ENCODE measurements around the gene CSTF1. TPM values are rescaled to one million over a fixed set of nuclear protein-coding genes. Genes with fewer than 3 reads are reported as not detected.

The CSTF1 gene
- total RNA-seq, 1 experiment from 2014 or later: 44.5 TPM

DNA sequence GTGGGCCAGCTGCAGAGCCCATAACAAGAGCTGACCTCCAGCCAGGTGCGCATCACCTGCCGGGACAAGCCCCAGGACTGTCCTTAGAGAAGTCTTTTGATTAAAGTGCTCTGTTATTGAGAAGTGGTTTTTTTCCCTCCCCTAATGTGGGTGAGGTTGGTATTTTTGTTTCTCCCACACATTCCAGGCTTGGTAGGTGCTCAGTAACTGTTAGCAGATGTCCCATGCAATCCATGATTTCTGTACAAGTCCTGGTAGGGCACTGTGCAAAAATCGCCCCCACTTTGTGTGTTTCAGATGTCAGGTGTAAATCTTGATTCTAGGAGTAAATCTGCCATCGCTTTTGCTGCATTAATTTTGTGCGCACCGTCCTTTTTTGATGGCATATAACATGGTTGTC, 29.0 kb upstream of the CSTF1 start:
- H3K4me1 ChIP-seq (ENCODE audit: control insufficient read depth in 1 of 2, insufficient read depth in 2 of 2, low read length in 2 of 2): peaks cover 7 to 16% of the 10 kb centered on the region in 2 experiments
- ChIA-PET CTCF (no interaction called here), RAD21 (ENCODE audit: low non-redundant PET in 1 of 2, low total read pairs in 2 of 2, uncharacterized antibody in 2 of 2, unreplicated experiment in 2 of 2) (no interaction called here), POLR2A (no interaction called here)
- H3K4me3 ChIP-seq (replicated peaks in 1 of 2; ENCODE audit: low read depth in 1 of 2, low read length in 2 of 2): no peak overlapping the region
- no peak for TF ChIP-seq RAD21 (IDR thresholded peaks at IDR 0.05; ENCODE audit: low read depth)
- TF ChIP-seq REST (IDR thresholded peaks at IDR 0.05; ENCODE audit: low read depth): no peak
- TF ChIP-seq YY1 (IDR thresholded peaks at IDR 0.05; ENCODE audit: extremely low read depth, insufficient replicate concordance, low read depth, low read length): no peak
- TF ChIP-seq FOSL1 (IDR thresholded peaks at IDR 0.05; ENCODE audit: low read depth): no peak
- TF ChIP-seq CBX3 (IDR thresholded peaks at IDR 0.05; ENCODE audit: low read depth): no peak
- no peak for TF ChIP-seq POLR2A (IDR thresholded peaks at IDR 0.05; ENCODE audit: borderline replicate concordance, extremely low read depth, insufficient read depth, insufficient read length)
- TF ChIP-seq CEBPB (IDR thresholded peaks at IDR 0.05; ENCODE audit: low read depth): no peak
- TF ChIP-seq ZNF274 (IDR thresholded peaks at IDR 0.05; ENCODE audit: low read depth, low read length): no peak
- TF ChIP-seq, protein P1, sequence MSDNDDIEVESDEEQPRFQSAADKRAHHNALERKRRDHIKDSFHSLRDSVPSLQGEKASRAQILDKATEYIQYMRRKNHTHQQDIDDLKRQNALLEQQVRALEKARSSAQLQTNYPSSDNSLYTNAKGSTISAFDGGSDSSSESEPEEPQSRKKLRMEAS (IDR thresholded peaks at IDR 0.05): no peak
- no peak for TF ChIP-seq EGR1 (IDR thresholded peaks at IDR 0.05; ENCODE audit: low read depth)
- TF ChIP-seq CTCF (IDR thresholded peaks at IDR 0.05 in 2 of 3, conservative IDR thresholded peaks at IDR 0.05 in 1 of 3; ENCODE audit: borderline replicate concordance in 1 of 3, insufficient read depth in 1 of 3, low read depth in 2 of 3, low read length in 2 of 3): no peak
- TF ChIP-seq ZBTB33 (IDR thresholded peaks at IDR 0.05; ENCODE audit: extremely low read depth, insufficient replicate concordance, low read length): no peak
- TF ChIP-seq SRF (IDR thresholded peaks at IDR 0.05; ENCODE audit: low read depth): no peak
- no peak for TF ChIP-seq EZH2phosphoT487 (IDR thresholded peaks at IDR 0.05; ENCODE audit: borderline replicate concordance)
- no peak for TF ChIP-seq SP1 (IDR thresholded peaks at IDR 0.05; ENCODE audit: low read depth)
- TF ChIP-seq SIN3A (IDR thresholded peaks at IDR 0.05; ENCODE audit: low read depth): no peak
- TF ChIP-seq TCF7L2 (IDR thresholded peaks at IDR 0.05; ENCODE audit: borderline replicate concordance, extremely low read depth, insufficient read depth, insufficient read length): no peak
- no peak for TF ChIP-seq ELF1 (IDR thresholded peaks at IDR 0.05; ENCODE audit: borderline replicate concordance, low read depth)
- TF ChIP-seq EZH2 (IDR thresholded peaks at IDR 0.05): no peak
- no peak for TF ChIP-seq ZFX (IDR thresholded peaks at IDR 0.05)
- no peaks in the 10 kb centered on the region for H3K27me3 ChIP-seq (ENCODE audit: insufficient read depth, low read length)
- intact Hi-C loops (cut with micrococcal nuclease): no loop called here
- H3K9me2 ChIP-seq (ENCODE audit: insufficient read depth): no peaks in the 10 kb centered on the region
- H3K79me2 ChIP-seq (ENCODE audit: insufficient read depth, low read length): no peaks in the 10 kb centered on the region
- H3K9me3 ChIP-seq (ENCODE audit: control insufficient read depth in 1 of 2, insufficient read depth in 1 of 2, low read depth in 1 of 2, low read length in 2 of 2): no peaks in the 10 kb centered on the region
- DNase-seq (ENCODE audit: low read depth, low spot score): no peak
- no peak overlapping the region for H2AFZ ChIP-seq (ENCODE audit: low read depth, low read length, poor library complexity, severe bottlenecking)
- ATAC-seq: no peak
- BruUV-seq (replicated peaks): no TSS peak
- H3K27ac ChIP-seq (ENCODE audit: low read depth, low read length): no peak overlapping the region
- H4K20me1 ChIP-seq (ENCODE audit: insufficient read depth): no peaks in the 10 kb centered on the region
- no peaks in the 10 kb centered on the region for H3K36me3 ChIP-seq (ENCODE audit: control insufficient read depth in 1 of 2, insufficient read depth in 2 of 2, low read length in 2 of 2)
- no peak overlapping the region for H3K9ac ChIP-seq (ENCODE audit: low read length)
- H3K4me2 ChIP-seq (ENCODE audit: low read length): no peak overlapping the region
